ENCODE data around the gene TMEM106A. TPM values are rescaled to one million over a fixed set of nuclear protein-coding genes. Genes with fewer than 3 reads are reported as not detected.

Gene TMEM106A
- total and polyA plus RNA-seq, 9 of the 15 experiments (the other 6 are each of a cell fraction or from before 2014, with no cell fraction given) = 0.03 to 0.29 (median 0.15) TPM

GRCh38 chr17:43170766-43171585 lies 40.7 kb upstream of the TMEM106A start, which contains the start of gene NBR1 (continued):
- TF ChIP-seq PTTG1 (tag; IDR thresholded peaks at IDR 0.05; ENCODE audit: low read depth) (no peak), ZNF778 (CRISPR knock-in tag; IDR thresholded peaks at IDR 0.05) (no peak), ETV1 (tag; conservative IDR thresholded peaks at IDR 0.05; ENCODE audit: low read depth) (peak; percentile 61), ELF2 (CRISPR knock-in tag; IDR thresholded peaks at IDR 0.05) (0 out of 2 replicates have a peak, but pooled peaks have one; percentile 14), MEIS2 (IDR thresholded peaks at IDR 0.05; ENCODE audit: partially characterized antibody) (peak; percentile 35), SIRT6 (IDR thresholded peaks at IDR 0.05; ENCODE audit: low read depth, low read length) (no peak), THRAP3 (IDR thresholded peaks at IDR 0.05; ENCODE audit: borderline replicate concordance) (no peak), SOX6 (IDR thresholded peaks at IDR 0.05) (0 out of 2 replicates have a peak, but pooled peaks have one; percentile 37), RAD21 (CRISPR knock-in tag; conservative IDR thresholded peaks at IDR 0.05 in 1 of 2, IDR thresholded peaks at IDR 0.05 in 1 of 2) (peak in 1 of 2 experiments; percentile 35; a peak in 2 of 4 replicates), ZNF318 (IDR thresholded peaks at IDR 0.05; ENCODE audit: borderline replicate concordance in 1 of 2, low read depth in 1 of 2) (0 out of 4 replicates have a peak, but pooled peaks of 1 of the 2 experiments have one; percentile 0), MYBL2 (IDR thresholded peaks at IDR 0.05; ENCODE audit: low read depth) (no peak), MYBL2 (CRISPR knock-in tag; IDR thresholded peaks at IDR 0.05; ENCODE audit: borderline replicate concordance) (no peak), NFRKB (IDR thresholded peaks at IDR 0.05; ENCODE audit: low read depth) (peak; percentile 95; the same call in 1 of the 2 replicates), CXXC5 (CRISPR knock-in tag; IDR thresholded peaks at IDR 0.05) (peak; percentile 73), ASH1L (IDR thresholded peaks at IDR 0.05; ENCODE audit: borderline replicate concordance, low read depth, partially characterized antibody) (peak; percentile 90), ZNF395 (CRISPR knock-in tag; IDR thresholded peaks at IDR 0.05) (peak; percentile 91), FOSL1 (tag; conservative IDR thresholded peaks at IDR 0.05) (peak; percentile 26; the same call in 1 of the 2 replicates)

Data from K562 (cell line).